HG03460 (cell line): ENCODE measurements around the gene ARHGAP20.

ENCODE experiments used
- ATAC-seq: cut with Tn5 transposase; IDR thresholded peaks from one replicate; pipeline ENCODE4 v1.9.1; 2021; ENCODE audit not compliant: unreplicated experiment

Gene ARHGAP20, protein sequence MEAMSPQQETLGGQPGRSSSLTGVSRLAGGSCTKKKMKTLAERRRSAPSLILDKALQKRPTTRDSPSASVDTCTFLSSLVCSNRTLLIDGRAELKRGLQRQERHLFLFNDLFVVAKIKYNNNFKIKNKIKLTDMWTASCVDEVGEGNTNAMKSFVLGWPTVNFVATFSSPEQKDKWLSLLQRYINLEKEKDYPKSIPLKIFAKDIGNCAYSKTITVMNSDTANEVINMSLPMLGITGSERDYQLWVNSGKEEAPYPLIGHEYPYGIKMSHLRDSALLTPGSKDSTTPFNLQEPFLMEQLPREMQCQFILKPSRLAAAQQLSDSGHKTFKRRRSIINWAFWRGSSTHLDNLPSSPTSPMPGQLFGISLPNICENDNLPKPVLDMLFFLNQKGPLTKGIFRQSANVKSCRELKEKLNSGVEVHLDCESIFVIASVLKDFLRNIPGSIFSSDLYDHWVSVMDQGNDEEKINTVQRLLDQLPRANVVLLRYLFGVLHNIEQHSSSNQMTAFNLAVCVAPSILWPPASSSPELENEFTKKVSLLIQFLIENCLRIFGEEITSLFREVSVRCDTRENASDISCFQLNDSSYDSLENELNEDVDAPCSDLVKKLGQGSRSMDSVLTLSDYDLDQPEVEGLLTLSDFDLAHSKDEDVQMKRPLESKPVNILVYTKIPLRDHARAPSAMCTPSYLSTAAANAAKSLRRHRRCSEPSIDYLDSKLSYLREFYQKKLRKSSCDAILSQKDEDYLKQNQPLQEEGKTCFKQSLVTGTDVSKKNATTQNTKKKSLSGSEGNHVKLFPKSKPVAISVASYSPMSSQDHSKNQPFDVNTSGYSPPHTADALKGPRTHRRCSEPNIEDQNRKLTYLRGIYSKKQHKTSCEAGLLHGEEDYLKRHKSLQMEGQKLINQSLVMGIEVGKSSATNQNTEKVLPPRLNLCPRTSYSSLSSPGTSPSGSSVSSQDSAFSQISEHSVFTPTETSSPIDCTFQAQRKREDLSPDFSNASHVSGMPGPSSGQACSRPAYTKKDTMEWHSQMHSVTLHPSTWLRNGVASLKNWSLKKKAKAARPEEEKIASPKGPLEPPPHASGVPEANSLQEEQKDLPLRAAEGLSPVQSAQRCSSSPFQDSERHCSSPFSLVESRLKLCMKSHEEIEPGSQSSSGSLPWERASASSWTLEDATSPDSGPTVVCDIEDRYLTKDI

DNA sequence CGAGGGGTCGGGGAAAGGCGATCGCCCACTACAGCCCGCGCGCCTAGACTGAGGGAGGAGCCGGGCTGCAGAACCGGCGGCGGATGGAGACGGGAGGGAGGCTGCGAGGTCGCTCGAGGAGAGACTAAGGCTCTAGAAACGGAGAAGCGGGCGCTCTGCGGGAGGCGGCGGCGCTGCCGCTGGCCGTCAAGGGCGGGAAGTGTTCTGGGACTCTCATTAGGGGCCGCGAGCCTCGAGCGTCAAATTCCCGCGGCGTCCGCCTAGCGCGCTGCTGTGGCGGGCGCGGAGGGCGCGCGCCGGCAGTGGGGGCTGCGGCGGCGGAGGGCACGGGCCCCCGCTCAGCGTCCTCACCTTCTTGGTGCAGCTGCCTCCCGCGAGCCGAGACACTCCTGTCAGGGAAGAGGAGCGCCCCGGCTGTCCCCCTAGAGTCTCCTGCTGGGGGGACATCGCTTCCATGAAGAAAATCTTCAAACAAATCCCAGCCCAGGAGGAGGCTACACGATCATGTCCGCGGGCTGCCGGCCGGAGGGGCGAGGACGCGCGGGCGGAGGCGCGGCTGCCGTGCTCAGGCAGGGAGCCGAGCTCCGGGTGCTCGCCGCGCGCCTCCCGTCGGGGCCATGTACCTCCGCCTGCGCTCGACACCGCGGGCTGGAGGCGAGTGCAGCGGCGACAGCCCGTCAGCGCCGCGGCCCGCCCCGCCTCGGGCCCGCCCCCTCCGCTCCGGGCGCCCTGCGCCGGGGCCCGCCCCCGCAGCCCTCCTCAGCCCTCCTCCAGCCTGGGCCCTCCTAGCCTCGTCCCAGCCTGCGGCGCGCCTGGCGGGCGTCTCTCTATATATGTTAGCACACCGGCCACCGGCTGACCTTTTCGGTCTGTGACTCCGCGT lies at the start of gene ARHGAP20:
ARHGAP20 (minus strand) TSS at position 662 of the 883 bp plus-strand sequence; CDS start at position 456, 206 bp downstream.
- ATAC-seq, result peak; percentile 71

GRCh38 chr11:110761991-110762390 lies 49.8 kb upstream of the ARHGAP20 start:
- ATAC-seq, result no peak

- no peak for ATAC-seq
Measured at GRCh38 chr11:110761131-110761530, 48.9 kb upstream of the ARHGAP20 start.

DNA sequence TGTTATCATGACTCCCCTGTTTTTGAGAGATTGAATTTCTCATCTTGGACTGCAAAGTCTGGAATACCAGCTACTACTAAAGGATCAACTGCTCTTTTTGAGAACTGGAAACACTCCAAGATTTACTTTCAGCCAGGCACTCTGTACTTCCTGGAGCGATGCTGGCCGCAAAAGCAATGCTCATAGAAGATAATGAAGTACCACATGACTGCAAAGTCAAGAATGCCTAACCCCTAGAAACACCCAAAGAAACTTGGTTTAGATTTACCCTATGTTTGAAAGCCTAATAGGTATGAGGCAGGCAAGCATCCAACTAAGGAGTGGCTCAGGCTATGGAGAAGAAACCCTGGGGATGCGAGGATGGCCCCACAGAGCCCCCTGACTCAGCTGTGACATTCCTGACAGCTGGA lies 47.7 kb upstream of the ARHGAP20 start:
- ATAC-seq, result no peak

- no peak for ATAC-seq
Measured at GRCh38 chr11:110757962-110758755, 45.9 kb upstream of the ARHGAP20 start.

DNA sequence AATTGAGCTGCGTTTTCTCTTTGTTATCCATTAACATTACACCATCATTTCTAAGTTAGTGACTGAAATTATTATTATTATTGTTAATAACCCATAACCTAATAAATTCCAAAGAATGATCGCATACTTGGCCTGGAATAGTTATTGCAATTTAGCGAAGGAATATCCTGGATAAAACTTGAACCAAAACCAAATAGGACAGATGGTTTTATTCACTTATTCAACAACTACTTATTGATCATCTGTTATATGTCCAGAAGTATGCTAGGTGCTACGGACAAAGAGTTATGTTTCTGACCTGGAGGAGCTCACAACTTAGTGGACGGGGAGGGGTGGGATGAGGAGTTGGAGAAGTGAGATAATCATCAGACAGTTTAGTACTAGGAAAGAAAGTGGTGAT lies 44.8 kb upstream of the ARHGAP20 start:
- ATAC-seq, result no peak

DNA sequence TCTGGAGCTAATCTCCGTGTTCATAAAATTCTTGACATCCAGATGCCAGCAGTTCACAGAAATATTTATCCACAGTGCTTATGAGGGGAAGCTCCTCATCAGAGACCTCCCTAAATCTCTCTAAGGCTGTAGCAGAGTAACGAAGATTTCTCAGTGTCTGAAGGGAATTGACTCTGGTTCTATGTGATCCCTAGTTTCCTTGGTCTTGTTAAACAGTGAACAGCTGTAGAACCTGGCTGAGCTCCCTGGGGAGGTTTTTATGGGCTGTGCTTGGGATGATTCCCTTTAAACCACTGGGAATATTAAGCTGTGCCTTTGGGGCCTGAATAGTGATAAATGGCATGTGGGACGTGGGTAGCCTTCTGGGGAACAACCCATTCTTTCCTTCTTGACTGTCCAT lies 43.7 kb upstream of the ARHGAP20 start:
- no peak for ATAC-seq

GRCh38 chr11:110752890-110753289 lies 40.7 kb upstream of the ARHGAP20 start:
- no peak for ATAC-seq

GRCh38 chr11:110750100-110750499 lies 37.9 kb upstream of the ARHGAP20 start:
- ATAC-seq, result no peak

DNA sequence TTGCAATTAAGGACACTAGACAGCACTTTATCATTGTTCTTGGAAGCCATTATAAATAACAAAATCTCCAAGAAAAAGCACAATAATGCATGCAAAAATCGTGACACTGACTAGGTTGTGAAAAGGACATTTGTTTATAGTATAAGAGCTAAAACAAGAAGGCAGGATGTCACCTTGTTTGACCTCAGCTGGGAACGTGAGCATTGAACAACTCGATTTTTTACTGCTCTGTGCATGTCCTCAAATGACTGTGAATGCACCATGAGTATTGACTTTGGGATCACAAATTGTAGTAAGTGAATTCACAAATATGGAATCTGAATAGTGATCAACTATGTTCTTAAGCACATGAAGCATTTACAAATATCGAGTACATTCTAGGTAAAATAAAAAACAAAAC lies 35.3 kb upstream of the ARHGAP20 start:
- no peak for ATAC-seq

GRCh38 chr11:110738641-110739040 lies 26.4 kb upstream of the ARHGAP20 start:
- no peak for ATAC-seq

- ATAC-seq, result no peak
Measured at GRCh38 chr11:110737593-110737992, 25.4 kb upstream of the ARHGAP20 start.

DNA sequence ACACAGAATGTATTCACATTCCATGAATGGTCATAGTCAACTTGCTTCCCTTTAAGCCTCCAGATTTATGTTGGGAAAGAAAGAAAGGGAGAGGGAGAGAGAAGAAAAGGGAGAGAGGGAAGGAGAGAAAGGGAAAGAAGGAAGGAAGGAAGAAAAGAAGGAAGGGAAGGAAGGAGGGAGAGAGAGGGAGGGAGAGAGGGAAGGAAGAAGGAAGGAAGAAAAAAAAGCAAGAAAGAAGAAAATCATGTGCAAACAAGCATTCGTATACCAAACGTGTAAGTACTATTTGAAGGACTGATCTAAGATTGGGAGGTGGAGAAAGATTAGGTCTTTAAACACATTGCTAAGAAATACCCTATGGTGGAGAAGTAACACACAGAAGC lies 23.9 kb upstream of the ARHGAP20 start:
- no peak for ATAC-seq

- ATAC-seq, result no peak
Measured at GRCh38 chr11:110735455-110736170, 23.4 kb upstream of the ARHGAP20 start.

GRCh38 chr11:110734790-110735189 lies 22.6 kb upstream of the ARHGAP20 start:
- no peak for ATAC-seq

- no peak for ATAC-seq
Measured at GRCh38 chr11:110730773-110731172, 18.5 kb upstream of the ARHGAP20 start.

DNA sequence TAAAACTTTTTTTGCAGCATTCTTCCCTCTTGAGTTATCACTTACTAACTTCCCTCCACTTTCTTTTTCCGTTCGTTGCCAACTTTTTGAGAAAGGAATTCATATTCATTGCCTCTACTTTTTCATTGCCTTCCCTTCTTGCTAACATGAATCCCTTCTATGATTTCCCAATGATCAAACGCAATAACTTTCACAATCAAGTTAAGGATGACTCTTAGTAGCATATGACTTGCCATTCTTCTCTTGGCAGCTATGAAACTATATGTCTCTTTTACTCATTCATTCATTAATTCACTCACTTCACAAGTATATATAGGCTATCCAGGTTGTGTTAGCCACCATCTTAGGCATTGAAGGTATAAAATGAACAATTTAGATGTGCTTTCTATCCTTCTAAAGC lies 16.6 kb upstream of the ARHGAP20 start:
- ATAC-seq, result no peak

- ATAC-seq, result no peak
Measured at GRCh38 chr11:110728476-110728875, 16.2 kb upstream of the ARHGAP20 start.

- no peak for ATAC-seq
Measured at GRCh38 chr11:110724358-110724757, 12.1 kb upstream of the ARHGAP20 start.
